CD4-positive, alpha-beta T cell (primary cell): ENCODE measurements around the gene DRAXIN. TPM values are rescaled to one million over a fixed set of nuclear protein-coding genes. Genes with fewer than 3 reads are reported as not detected.

ENCODE experiments used
- ATAC-seq: fragments of 200-7000 bp; cut with Tn5 transposase; one replicate; pipeline ENCODE4 v1.10.0; 2022; ENCODE audit warnings: mild to moderate bottlenecking; ENCODE audit not compliant: poor library complexity
- CTCF ChIA-PET: fragments of 350-600 bp; sonication (Branson Sonifier 250); formaldehyde crosslinking; loops from one replicate; lab custom pipeline; 2021; ENCODE audit warnings: antibody characterized with exemption, inconsistent platforms; lab: Charles Lee
- POLR2A ChIA-PET: fragments of 350-600 bp; sonication (Branson Sonifier 250); formaldehyde crosslinking; loops from one replicate; lab custom pipeline; 2021; ENCODE audit warnings: antibody characterized with exemption, inconsistent platforms; lab: Charles Lee
- DNase-seq, 14 experiments: peaks; one replicate each; pipeline ENCODE4 v3.0.0-alpha.2; 2013 to 2020; ENCODE audit warnings: mixed read lengths in 2 of 14
- H3K27ac ChIP-seq, 2 donors: one replicate each; pipeline versions ENCODE4 v1.5.1 to v1.7.0; 2013; ENCODE audit warnings: low read length in 2 of 2, low read depth in 1 of 2, mild to moderate bottlenecking in 1 of 2
- H3K27me3 ChIP-seq, 2 experiments: 1 replicate in 1 of 2; 2 replicates in 1 of 2; pipeline versions ENCODE4 v1.6.1 to v1.7.0; 2013; ENCODE audit warnings: low read length in 2 of 2, control low read depth in 1 of 2, mild to moderate bottlenecking in 1 of 2, moderate library complexity in 1 of 2; ENCODE audit not compliant: insufficient read depth in 2 of 2, control insufficient read depth in 1 of 2
- H3K36me3 ChIP-seq: one replicate; pipeline ENCODE4 v1.6.1; 2013; ENCODE audit warnings: low read length, control low read depth; ENCODE audit not compliant: insufficient read depth
- H3K4me1 ChIP-seq: one replicate; pipeline ENCODE4 v1.6.1; 2013; ENCODE audit warnings: low read length, control low read depth; ENCODE audit not compliant: insufficient read depth
- H3K4me3 ChIP-seq: one replicate; pipeline ENCODE4 v1.5.1; 2013; ENCODE audit warnings: mild to moderate bottlenecking, low read length, moderate library complexity
- H3K9me3 ChIP-seq, 2 experiments: 1 replicate in 1 of 2; 2 replicates in 1 of 2; pipeline versions ENCODE4 v1.6.1 to v1.7.0; 2013; ENCODE audit warnings: low read length in 2 of 2, mild to moderate bottlenecking in 2 of 2, control low read depth in 1 of 2, moderate library complexity in 1 of 2; ENCODE audit not compliant: control insufficient read depth in 1 of 2, insufficient read depth in 1 of 2
- H3K27ac Mint-ChIP-seq: one replicate; pipeline ENCODE4 v1.8.0; 2020; ENCODE audit warnings: mixed read lengths
- H3K27me3 Mint-ChIP-seq: one replicate; pipeline ENCODE4 v1.8.0; 2021; ENCODE audit warnings: mixed read lengths
- H3K36me3 Mint-ChIP-seq: one replicate; pipeline ENCODE4 v1.8.0; 2021; ENCODE audit warnings: low read depth, mixed read lengths
- H3K4me1 Mint-ChIP-seq: one replicate; pipeline ENCODE4 v1.8.0; 2021; ENCODE audit warnings: low read depth, mixed read lengths
- H3K4me3 Mint-ChIP-seq: one replicate; pipeline ENCODE4 v1.8.0; 2020; ENCODE audit warnings: mild to moderate bottlenecking, mixed read lengths
- H3K9me3 Mint-ChIP-seq: one replicate; pipeline ENCODE4 v1.8.0; 2020; ENCODE audit warnings: mixed read lengths
- CTCF ChIP-seq: fragments of 200-600 bp; IDR thresholded peaks from one replicate; pipeline ENCODE4 v1.8.0; 2022; ENCODE audit warnings: antibody characterized with exemption, mild to moderate bottlenecking
- intact Hi-C, 2 experiments: fragments of 100-400 bp; cut with DNase I in 1 of 2; cut with micrococcal nuclease in 1 of 2; formaldehyde crosslinking; loops; one replicate each; pipeline versions ENCODE4 v1.15.1 to v1.9.0; 2023 to 2025; cut with DNase I, micrococcal nuclease
- total RNA-seq, 174 experiments: library from RNA in 2 of 174; stranded (reverse) in 2 of 174; gene quantifications; one replicate each; pipeline ENCODE4 v1.2.3 and lab custom pipeline; 2021 to 2026

DRAXIN gene
- total RNA-seq, 2 experiments from 2014 or later = 0.05 to 0.08 TPM

GRCh38 chr1:11650331-11650991, 41.0 kb upstream of the DRAXIN start:
- Mint-ChIP-seq H3K27ac (peak overlapping the region; percentile 62), H3K9me3 (no peaks in the 10 kb centered on the region), H3K4me1 (peaks cover 44% of the 10 kb centered on the region), H3K4me3 (peak overlapping the region; percentile 87), H3K27me3 (no peaks in the 10 kb centered on the region), H3K36me3 (no peaks in the 10 kb centered on the region)
- Histone ChIP-seq H3K4me1 (peaks cover 47% of the 10 kb centered on the region), H3K27me3 (no peaks in the 10 kb centered on the region), H3K27ac (no peak overlapping the region), H3K9me3 (no peaks in the 10 kb centered on the region), H3K36me3 (no peaks in the 10 kb centered on the region), H3K4me3 (peak overlapping the region; percentile 35)
- peak; percentile 57 to 91 (median 74) for DNase-seq
- ChIA-PET POLR2A (interaction anchor here (0.6 to 3.8 kb wide), 12 partner anchors 12 to 638 kb away, joined by 3 to 28 read pairs (median 4); partner anchors contain the start of genes AGTRAP, FBXO6, MTOR and SRM), CTCF (interaction anchor here (0.6 to 4.6 kb wide), 15 partner anchors 9 to 613 kb away, joined by 3 to 47 read pairs (median 5); partner anchors contain the start of genes AGTRAP, FBXO6 and MAD2L2)
- peak; percentile 66 for ATAC-seq
- peak; percentile 61 for TF ChIP-seq CTCF
- intact Hi-C loops = loop anchor here (1.0 to 5.0 kb wide), 5 partner anchors 69 to 257 kb away; partner anchors contain the start of genes CLCN6 (in 1 of the 2) and MTHFR (in 1 of the 2)

GRCh38 chr1:11651017-11651416, 40.5 kb upstream of the DRAXIN start:
- Mint-ChIP-seq H3K27me3 (no peaks in the 10 kb centered on the region), H3K4me3 (peak overlapping the region; percentile 87), H3K36me3 (peaks cover 3% of the 10 kb centered on the region), H3K4me1 (peaks cover 49% of the 10 kb centered on the region), H3K9me3 (no peaks in the 10 kb centered on the region), H3K27ac (peak overlapping the region; percentile 62)
- no peak for TF ChIP-seq CTCF
- no peaks in the 10 kb centered on the region for H3K36me3 ChIP-seq
- peaks cover 52% of the 10 kb centered on the region for H3K4me1 ChIP-seq
- H3K9me3 ChIP-seq = no peaks in the 10 kb centered on the region
- peak in 1 of 14 experiments; percentile 25 for DNase-seq
- intact Hi-C loops = loop anchor here (2.0 to 5.0 kb wide), 3 partner anchors 98 to 256 kb away; partner anchors contain the start of genes CLCN6 (in 1 of the 2) and MTHFR (in 1 of the 2)
- peak overlapping the region; percentile 35 for H3K4me3 ChIP-seq
- CTCF ChIA-PET = interaction anchor here (0.6 to 4.6 kb wide), 12 partner anchors 9 to 613 kb away, joined by 3 to 47 read pairs (median 7); partner anchors contain the start of genes AGTRAP, FBXO6 and MAD2L2
- ATAC-seq = no peak
- H3K27ac ChIP-seq = no peak overlapping the region
- no peaks in the 10 kb centered on the region for H3K27me3 ChIP-seq
- POLR2A ChIA-PET = interaction anchor here (0.9 to 3.8 kb wide), 8 partner anchors 12 to 591 kb away, joined by 3 to 28 read pairs (median 6); partner anchors contain the start of genes AGTRAP, FBXO6 and SRM

- Mint-ChIP-seq H3K27me3 (no peaks in the 10 kb centered on the region), H3K9me3 (no peaks in the 10 kb centered on the region), H3K4me1 (peaks cover 51% of the 10 kb centered on the region), H3K36me3 (peaks cover 8% of the 10 kb centered on the region), H3K4me3 (peak overlapping the region; percentile 80), H3K27ac (peak overlapping the region; percentile 51)
- Histone ChIP-seq H3K4me1 (peaks cover 56% of the 10 kb centered on the region), H3K27me3 (no peaks in the 10 kb centered on the region), H3K4me3 (no peak overlapping the region), H3K36me3 (peaks cover 7% of the 10 kb centered on the region), H3K27ac (no peak overlapping the region), H3K9me3 (no peaks in the 10 kb centered on the region)
- DNase-seq = peak in 1 of 14 experiments; percentile 28
- no peak for ATAC-seq
- ChIA-PET POLR2A (interaction anchor here (1.1 to 4.6 kb wide), 4 partner anchors 12 to 256 kb away, joined by 3 to 47 read pairs (median 16); partner anchors contain the start of gene FBXO6), CTCF (interaction anchor here (0.6 to 4.6 kb wide), 3 partner anchors 12 to 849 kb away, joined by 3 to 33 read pairs (median 14); partner anchors contain the start of gene FBXO6)
- intact Hi-C loops = loop anchor here in 1 of 2 experiments (5.0 kb wide), 2 partner anchors 155 to 255 kb away; partner anchors contain the start of genes CLCN6 and MTHFR
- no peak for TF ChIP-seq CTCF
These were observed 39.2 kb upstream of the DRAXIN start for GRCh38 chr1:11652203-11652780.
